H1 (cell line): ENCODE results near the gene AGO3. TPM values are rescaled to one million over a fixed set of nuclear protein-coding genes. Genes with fewer than 3 reads are reported as not detected.

Source experiments
- CTCF ChIA-PET: fragments of 300-600 bp; sonication (Branson Sonifier 250); formaldehyde crosslinking; loops from one replicate; lab custom pipeline; 2021; ENCODE audit not compliant: partially characterized antibody; lab: Charles Lee
- POLR2A ChIA-PET: fragments of 300-600 bp; sonication (Branson Sonifier 250); formaldehyde crosslinking; loops from one replicate; lab custom pipeline; 2021; ENCODE audit warnings: inconsistent platforms; ENCODE audit not compliant: partially characterized antibody; lab: Charles Lee
- DNase-seq, 2 experiments: peaks; one replicate each; pipeline versions ENCODE4 v3.0.0 to v3.0.0-alpha.2; 2010 to 2022; ENCODE audit warnings: low spot score in 2 of 2, low read depth in 1 of 2, mixed read lengths in 1 of 2
- FAIRE-seq: peaks from 2 replicates; lab custom pipeline; 2011; peaks lifted over from hg19 to GRCh38; lab: Jason Lieb, UNC
- H2AFZ ChIP-seq: 2 replicates; pipeline ENCODE4 v1.8.1; 2012; ENCODE audit warnings: low read length, inconsistent platforms
- H2AK5ac ChIP-seq: 2 replicates; pipeline ENCODE4 v1.6.1; 2013; ENCODE audit warnings: low read depth, low read length
- H2BK120ac ChIP-seq: replicated peaks from 2 replicates; pipeline ENCODE3; 2013; ENCODE audit warnings: low read depth, low read length, inconsistent platforms
- H2BK12ac ChIP-seq: 2 replicates; pipeline ENCODE4 v1.6.1; 2013; ENCODE audit warnings: low read depth, low read length
- H2BK15ac ChIP-seq: 2 replicates; pipeline ENCODE4 v1.6.1; 2013; ENCODE audit warnings: low read length
- H2BK20ac ChIP-seq: 2 replicates; pipeline ENCODE4 v1.6.1; 2013; ENCODE audit warnings: low read length
- H2BK5ac ChIP-seq: 2 replicates; pipeline ENCODE4 v1.6.1; 2013; ENCODE audit warnings: low read depth, low read length
- H3K14ac ChIP-seq: 2 replicates; pipeline ENCODE4 v1.6.1; 2013; ENCODE audit warnings: inconsistent platforms; ENCODE audit not compliant: insufficient read length
- H3K18ac ChIP-seq: 2 replicates; pipeline ENCODE4 v1.6.1; 2013; ENCODE audit warnings: low read length; ENCODE audit errors: extremely low read depth
- H3K23ac ChIP-seq: 2 replicates; pipeline ENCODE4 v1.6.1; 2013; ENCODE audit warnings: inconsistent platforms; ENCODE audit not compliant: insufficient read length
- H3K23me2 ChIP-seq: 2 replicates; pipeline ENCODE4 v1.6.1; 2013; ENCODE audit warnings: low read depth, low read length
- H3K27ac ChIP-seq: 2 replicates; pipeline ENCODE4 v1.6.1; 2011; ENCODE audit warnings: low read depth, low read length, inconsistent platforms
- H3K27me3 ChIP-seq, 4 experiments: replicated peaks in 1 of 4; 1 replicate in 1 of 4; 2 replicates in 3 of 4; pipeline versions ENCODE4 v1.6.1 to v1.8.1; 2011 to 2013; ENCODE audit warnings: low read length in 3 of 4, mild to moderate bottlenecking in 3 of 4, inconsistent platforms in 2 of 4, mixed read lengths in 2 of 4, moderate library complexity in 1 of 4; ENCODE audit not compliant: control insufficient read depth in 3 of 4, insufficient read depth in 3 of 4; ENCODE audit errors: extremely low read depth in 1 of 4
- H3K36me3 ChIP-seq, 4 experiments: 2 replicates each; pipeline versions ENCODE4 v1.6.1 to v1.8.1; 2011 to 2013; ENCODE audit warnings: mild to moderate bottlenecking in 4 of 4, low read length in 3 of 4, moderate library complexity in 2 of 4, control low read depth in 1 of 4, inconsistent platforms in 1 of 4; ENCODE audit not compliant: insufficient read depth in 4 of 4, control insufficient read depth in 2 of 4
- H3K4ac ChIP-seq: replicated peaks from 2 replicates; pipeline ENCODE3; 2013; ENCODE audit warnings: low read length, low read depth, mixed read lengths, inconsistent platforms; ENCODE audit not compliant: insufficient read length
- H3K4me1 ChIP-seq, 4 experiments: replicated peaks in 1 of 4; 1 replicate in 1 of 4; 2 replicates in 3 of 4; pipeline versions ENCODE4 v1.6.1 to v1.8.1; 2011 to 2013; ENCODE audit warnings: low read length in 3 of 4, inconsistent platforms in 2 of 4, mixed read lengths in 1 of 4; ENCODE audit not compliant: insufficient read depth in 4 of 4, control insufficient read depth in 3 of 4
- H3K4me2 ChIP-seq, 2 experiments: 2 replicates each; pipeline versions ENCODE4 v1.6.1 to v1.8.1; 2011 to 2013; ENCODE audit warnings: low read depth in 2 of 2, low read length in 2 of 2, control low read depth in 1 of 2, inconsistent platforms in 1 of 2, mild to moderate bottlenecking in 1 of 2; ENCODE audit not compliant: insufficient read depth in 1 of 2
- H3K4me3 ChIP-seq, 4 experiments: fragments of 200-600, 300-600 bp in 1 of 4; sonication (generic), shearing (Covaris generic), sonication (Bioruptor Twin) in 1 of 4; 2 replicates each; pipeline versions ENCODE4 v1.5.1 to v1.8.1; 2011 to 2016; ENCODE audit warnings: low read length in 4 of 4, low read depth in 3 of 4, control low read depth in 2 of 4, inconsistent platforms in 2 of 4, mild to moderate bottlenecking in 2 of 4, mixed read lengths in 1 of 4, moderate library complexity in 1 of 4; ENCODE audit not compliant: insufficient read depth in 2 of 4; ENCODE audit errors: extremely low read depth in 1 of 4
- H3K56ac ChIP-seq: replicated peaks from 2 replicates; pipeline ENCODE3; 2013; ENCODE audit warnings: low read depth, mild to moderate bottlenecking, mixed read lengths, low read length, inconsistent platforms; ENCODE audit not compliant: insufficient read length
- H3K79me1 ChIP-seq: 2 replicates; pipeline ENCODE4 v1.6.1; 2013; ENCODE audit warnings: low read depth, low read length, control low read depth
- H3K79me2 ChIP-seq, 2 experiments: 2 replicates each; pipeline versions ENCODE4 v1.6.1 to v1.8.1; 2012 to 2013; ENCODE audit warnings: low read length in 2 of 2, mild to moderate bottlenecking in 2 of 2, inconsistent platforms in 1 of 2; ENCODE audit not compliant: insufficient read depth in 2 of 2, control insufficient read depth in 1 of 2
- H3K9ac ChIP-seq, 4 experiments: replicated peaks in 1 of 4; 1 replicate in 1 of 4; 2 replicates in 3 of 4; pipeline versions ENCODE4 v1.6.1 to v1.8.1; 2011 to 2013; ENCODE audit warnings: low read depth in 3 of 4, low read length in 3 of 4, control low read depth in 2 of 4, mild to moderate bottlenecking in 2 of 4, moderate library complexity in 2 of 4, inconsistent platforms in 1 of 4; ENCODE audit errors: extremely low read depth in 1 of 4
- H3K9me3 ChIP-seq, 2 experiments: 2 replicates each; pipeline versions ENCODE4 v1.6.1 to v1.8.1; 2012 to 2013; ENCODE audit warnings: mild to moderate bottlenecking in 2 of 2, moderate library complexity in 2 of 2, control low read depth in 1 of 2, inconsistent platforms in 1 of 2, low read depth in 1 of 2, low read length in 1 of 2, mixed read lengths in 1 of 2; ENCODE audit not compliant: insufficient read depth in 2 of 2
- H4K20me1 ChIP-seq, 2 experiments: replicated peaks in 1 of 2; 2 replicates each; pipeline versions ENCODE3 to v1.8.1; 2011 to 2013; ENCODE audit warnings: inconsistent platforms in 2 of 2, low read length in 2 of 2, mild to moderate bottlenecking in 1 of 2; ENCODE audit not compliant: insufficient read depth in 2 of 2, control insufficient read depth in 1 of 2
- H4K5ac ChIP-seq: 2 replicates; pipeline ENCODE4 v1.6.1; 2013; ENCODE audit warnings: low read length, low read depth, mixed read lengths, inconsistent platforms; ENCODE audit not compliant: insufficient read length
- H4K8ac ChIP-seq: 2 replicates; pipeline ENCODE4 v1.8.0; 2013; ENCODE audit warnings: mild to moderate bottlenecking, moderate library complexity, low read length, inconsistent platforms; ENCODE audit not compliant: insufficient read depth; ENCODE audit errors: extremely low read depth
- H4K91ac ChIP-seq: replicated peaks from 2 replicates; pipeline ENCODE3; 2013; ENCODE audit warnings: low read length, mixed read lengths, inconsistent platforms; ENCODE audit not compliant: insufficient read length
- JUN ChIP-seq: IDR thresholded peaks from 2 replicates; pipeline ENCODE4 v1.6.1; 2011; ENCODE audit warnings: low read depth, mild to moderate bottlenecking, improper control_type of control experiment, low read length
- WGBS, 2 experiments: shearing (Covaris generic) in 1 of 2; methylation state at CpG; one replicate each; pipeline versions ENCODE4 v1.1.6 to v1.1.7; 2013 to 2015; ENCODE audit warnings: low lambda C conversion rate in 2 of 2, mixed read lengths in 2 of 2, inconsistent platforms in 1 of 2, low coverage in 1 of 2, missing lambda C conversion rate in 1 of 2; ENCODE audit not compliant: insufficient replicate concordance in 2 of 2, insufficient coverage in 1 of 2, insufficient read length in 1 of 2; ENCODE audit errors: extremely low coverage in 1 of 2, missing lambda C conversion rate in 1 of 2; 5-methylcytosine and 5-hydroxymethylcytosine counted together
- polyA plus RNA-seq, 7 experiments: library from polyadenylated mRNA; depleted of rRNA in 3 of 7; stranded (reverse) in 5 of 7; unstranded in 2 of 7; fragments of >200 nt in 5 of 7; fragments of 200-250 nt in 2 of 7; gene quantifications; 1 replicate in 5 of 7; 2 replicates in 1 of 7; 4 replicates in 1 of 7; pipeline versions ENCODE4 v1.2.1 to v1.2.3, GENCODE V29; 2011 to 2013; ENCODE audit warnings: missing spikeins in 2 of 7, mixed read lengths in 2 of 7
- total RNA-seq: library from RNA; stranded (reverse); fragmentation: NEBNext Ultra II Directional; extraction: Animal tissue kit (Norgen Biotek cat#: 25700); gene quantifications from 2 replicates; pipeline ENCODE4 v1.2.1, GENCODE V29; 2021

The AGO3 gene
- total and polyA plus RNA-seq, 2 of the 8 experiments (the other 6 are each of a cell fraction or from before 2014, with no cell fraction given): 10.7 to 26.4 TPM

DNA sequence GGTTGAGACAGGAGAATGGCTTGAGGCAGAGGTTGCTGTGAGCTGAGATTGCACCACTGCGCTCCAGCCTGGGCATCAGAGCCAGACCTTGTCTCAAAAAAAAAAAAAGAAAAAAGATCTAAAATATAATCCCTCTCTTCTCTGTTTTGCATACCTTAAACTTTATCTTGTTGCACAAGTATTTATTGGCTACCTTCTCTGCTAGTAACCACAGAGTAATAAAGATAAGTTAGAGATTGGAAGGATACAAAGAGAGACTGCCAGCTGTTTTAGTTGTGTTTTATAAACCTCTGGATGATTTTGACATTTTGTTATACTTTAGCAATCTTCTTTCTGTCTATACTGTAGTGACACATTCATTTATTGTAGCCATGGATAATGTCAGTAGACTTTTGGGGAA lies 27.7 kb downstream of the AGO3 start:
- no peak for TF ChIP-seq JUN
- Histone ChIP-seq H3K4me2 (no peak overlapping the region), H3K79me2 (0 out of 4 replicates have a peak, but pooled peaks cover 0 to 2% of the 10 kb centered on the region in 2 experiments), H3K27ac (no peak overlapping the region), H3K18ac (no peak overlapping the region), H3K36me3 (no peaks in the 10 kb centered on the region), H2BK15ac (no peak overlapping the region), H3K14ac (no peak overlapping the region), H3K23ac (no peak overlapping the region), H4K91ac (no peak overlapping the region), H3K79me1 (no peaks in the 10 kb centered on the region), H3K4me3 (no peak overlapping the region), H2BK120ac (no peak overlapping the region), H3K4me1 (no peaks in the 10 kb centered on the region), H3K27me3 (no peaks in the 10 kb centered on the region), H3K56ac (no peak overlapping the region), H3K9me3 (no peaks in the 10 kb centered on the region), H2BK12ac (no peak overlapping the region), H2AK5ac (no peak overlapping the region), H2BK20ac (no peak overlapping the region), H4K8ac (no peak overlapping the region), H2AFZ (no peak overlapping the region), H3K4ac (no peak overlapping the region), H3K9ac (no peak overlapping the region), H4K5ac (no peak overlapping the region), H4K20me1 (no peaks in the 10 kb centered on the region), H2BK5ac (no peak overlapping the region), H3K23me2 (no peaks in the 10 kb centered on the region)
- POLR2A ChIA-PET: no interaction called here
- CTCF ChIA-PET: no interaction called here
- WGBS, 2 experiments: 100% methylated on average over 1 of the region's 1 CpG; no CpG with 5 or more reads in 1 of the 2 experiments
- FAIRE-seq: no peak
- DNase-seq: no peak
